HEK293 (cell line): Measurements from ENCODE around the gene BCAP31.
A peak's percentile ranks its signal among the peaks of the same experiment; 100 is the strongest.

Experiments
- CTCF ChIA-PET: fragments of 350-600 bp; formaldehyde crosslinking; extraction: SDS; loops from one replicate; lab custom pipeline; 2021; ENCODE audit warnings: antibody characterized with exemption; lab: Yijun Ruan, JAX
- POLR2A ChIA-PET: fragments of 300-600 bp; formaldehyde crosslinking; extraction: SDS; loops from one replicate; lab custom pipeline; 2020; ENCODE audit warnings: antibody characterized with exemption, inconsistent platforms; lab: Yijun Ruan, JAX
- H3K27ac ChIP-seq: fragments of 200-500 bp; sonication (Bioruptor generic); 2 replicates; pipeline ENCODE4 v1.5.1; 2014; ENCODE audit warnings: low read depth, low read length, control low read depth, inconsistent platforms; ENCODE audit errors: extremely low read depth
- H3K36me3 ChIP-seq, 2 experiments: fragments of 200-500 bp in 1 of 2; sonication (Bioruptor generic) in 1 of 2; 1 replicate in 1 of 2; 2 replicates in 1 of 2; pipeline ENCODE4 v1.5.1; 2014 to 2017; ENCODE audit warnings: inconsistent platforms in 2 of 2, low read length in 2 of 2; ENCODE audit not compliant: control insufficient read depth in 2 of 2, insufficient read depth in 1 of 2
- H3K4me1 ChIP-seq: fragments of 200-500 bp; sonication (Bioruptor generic); 2 replicates; pipeline ENCODE4 v1.5.1; 2014; ENCODE audit warnings: mild to moderate bottlenecking, low read length, inconsistent platforms; ENCODE audit not compliant: control insufficient read depth, insufficient read depth
- H3K4me3 ChIP-seq: 2 replicates; pipeline ENCODE4 v1.5.1; 2011; ENCODE audit warnings: low read depth, mild to moderate bottlenecking, control low read depth, low read length, moderate library complexity
- H3K9me3 ChIP-seq: fragments of 200-500 bp; sonication (Bioruptor generic); 2 replicates; pipeline ENCODE4 v1.5.1; 2014; ENCODE audit warnings: low read depth, low read length, inconsistent platforms; ENCODE audit not compliant: control insufficient read depth, insufficient read depth
- CTCF ChIP-seq: fragments of 450-650 bp; formaldehyde crosslinking; IDR thresholded peaks from 2 replicates; pipeline ENCODE4 v1.5.1; 2016; ENCODE audit warnings: missing biosample characterization, missing genetic modification characterization
- GLIS2 ChIP-seq: fragments of 450-650 bp; formaldehyde crosslinking; IDR thresholded peaks from 2 replicates; pipeline ENCODE4 v1.5.1; 2016; ENCODE audit warnings: missing biosample characterization, missing genetic modification characterization
- MYNN ChIP-seq: fragments of 450-650 bp; formaldehyde crosslinking; IDR thresholded peaks from 2 replicates; pipeline ENCODE4 v1.5.1; 2016; ENCODE audit warnings: missing biosample characterization, missing genetic modification characterization, borderline replicate concordance
- REST ChIP-seq: fragments of 450-650 bp; formaldehyde crosslinking; IDR thresholded peaks from 2 replicates; pipeline ENCODE4 v1.5.1; 2016; ENCODE audit warnings: missing biosample characterization, missing genetic modification characterization
- ZIC2 ChIP-seq: fragments of 450-650 bp; formaldehyde crosslinking; IDR thresholded peaks from 2 replicates; pipeline ENCODE4 v1.5.1; 2016; ENCODE audit warnings: missing biosample characterization, missing genetic modification characterization
- ZNF324 ChIP-seq: fragments of 450-650 bp; formaldehyde crosslinking; IDR thresholded peaks from 2 replicates; pipeline ENCODE4 v1.5.1; 2016; ENCODE audit warnings: missing biosample characterization, missing genetic modification characterization
- ZNF350 ChIP-seq: fragments of 450-650 bp; formaldehyde crosslinking; IDR thresholded peaks from 2 replicates; pipeline ENCODE4 v1.5.0; 2017; ENCODE audit warnings: missing biosample characterization, mild to moderate bottlenecking, missing genetic modification characterization
- ZNF362 ChIP-seq: fragments of 450-650 bp; formaldehyde crosslinking; IDR thresholded peaks from 2 replicates; pipeline ENCODE4 v1.5.1; 2016; ENCODE audit warnings: missing biosample characterization, missing genetic modification characterization
- ZNF391 ChIP-seq: fragments of 450-650 bp; formaldehyde crosslinking; IDR thresholded peaks from 2 replicates; pipeline ENCODE4 v1.5.1; 2016; ENCODE audit warnings: low read depth, missing biosample characterization, missing genetic modification characterization, borderline replicate concordance
- ZNF48 ChIP-seq: fragments of 450-650 bp; formaldehyde crosslinking; IDR thresholded peaks from 2 replicates; pipeline ENCODE4 v1.5.1; 2016; ENCODE audit warnings: missing biosample characterization, missing genetic modification characterization
- ZNF645 ChIP-seq: fragments of 450-650 bp; formaldehyde crosslinking; IDR thresholded peaks from 2 replicates; pipeline ENCODE4; 2016; ENCODE audit warnings: missing biosample characterization, missing genetic modification characterization
- ZNF658 ChIP-seq: fragments of 450-650 bp; formaldehyde crosslinking; IDR thresholded peaks from 2 replicates; pipeline ENCODE4; 2016; ENCODE audit warnings: missing biosample characterization, missing genetic modification characterization
- ZNF830 ChIP-seq: fragments of 450-650 bp; IDR thresholded peaks from 2 replicates; pipeline ENCODE4 v1.5.0; 2018; ENCODE audit warnings: missing biosample characterization, missing genetic modification characterization, low read depth, mild to moderate bottlenecking, moderate library complexity

Gene BCAP31

GRCh38 chrX:153769158-153769864, 45.1 kb upstream of the BCAP31 start:
- Histone ChIP-seq H3K4me3 (no peak overlapping the region), H3K36me3 (no peaks in the 10 kb centered on the region), H3K9me3 (no peaks in the 10 kb centered on the region), H3K4me1 (0 out of 2 replicates have a peak, but pooled peaks cover 3% of the 10 kb centered on the region), H3K27ac (no peak overlapping the region)
- ChIA-PET POLR2A (no interaction called here), CTCF (interaction anchor here (1.7 kb wide), 1 partner anchor 159 kb away, joined by 4 read pairs; no protein-coding TSS in a partner anchor)
- TF ChIP-seq ZIC2 (tag by site-specific recombination) = peak; percentile 24; the same call in 1 of the 2 replicates
- TF ChIP-seq ZNF645 (tag by site-specific recombination) = no peak

- ChIA-PET POLR2A (interaction anchor here (0.8 kb wide), 1 partner anchor 13 kb away, joined by 3 read pairs; no protein-coding TSS in a partner anchor), CTCF (interaction anchor here (0.8 to 6.5 kb wide), 4 partner anchors 10 to 179 kb away, joined by 4 to 63 read pairs (median 4); no protein-coding TSS in a partner anchor)
- H3K4me3 ChIP-seq = no peak overlapping the region
- TF ChIP-seq GLIS2 (tag by site-specific recombination) = peak; percentile 49
- TF ChIP-seq ZNF48 (tag by site-specific recombination) = no peak
- no peak for TF ChIP-seq ZNF324 (tag by site-specific recombination)
- TF ChIP-seq CTCF (tag by site-specific recombination) = peak; percentile 10; the same call in 1 of the 2 replicates
- no peak overlapping the region for H3K27ac ChIP-seq
- no peaks in the 10 kb centered on the region for H3K9me3 ChIP-seq
- H3K36me3 ChIP-seq = no peaks in the 10 kb centered on the region
- H3K4me1 ChIP-seq = 0 out of 2 replicates have a peak, but pooled peaks cover 3% of the 10 kb centered on the region
Observed at GRCh38 chrX:153768311-153769157, 44.3 kb upstream of the BCAP31 start.

GRCh38 chrX:153767674-153768055, 43.5 kb upstream of the BCAP31 start:
- H3K36me3 ChIP-seq = no peaks in the 10 kb centered on the region
- ChIA-PET CTCF (interaction anchor here (0.8 to 6.5 kb wide), 4 partner anchors 10 to 180 kb away, joined by 4 to 63 read pairs (median 4); no protein-coding TSS in a partner anchor), POLR2A (interaction anchor here (0.8 kb wide), 1 partner anchor 14 kb away, joined by 3 read pairs; no protein-coding TSS in a partner anchor)
- no peak overlapping the region for H3K27ac ChIP-seq
- H3K4me3 ChIP-seq = no peak overlapping the region
- 0 out of 2 replicates have a peak, but pooled peaks cover 3% of the 10 kb centered on the region for H3K4me1 ChIP-seq
- peak; percentile 57 for TF ChIP-seq REST (tag by site-specific recombination)
- TF ChIP-seq ZNF391 (tag by site-specific recombination) = no peak
- TF ChIP-seq MYNN (tag by site-specific recombination) = no peak
- no peak for TF ChIP-seq ZNF658 (tag by site-specific recombination)
- no peak for TF ChIP-seq ZNF362 (tag by site-specific recombination)
- no peak for TF ChIP-seq ZNF350 (tag by site-specific recombination)
- TF ChIP-seq ZNF830 (tag by site-specific recombination) = no peak
- H3K9me3 ChIP-seq = no peaks in the 10 kb centered on the region
